Central memory CD8-positive, alpha-beta T cell (primary cell): ENCODE measurements around the gene ZNF525.
A peak's percentile ranks its signal among the peaks of the same experiment; 100 is the strongest.
"Not testable (repeated sequence)": the region's sequence is repeated elsewhere in the genome, so short reads cannot be mapped to it uniquely, and the experiment has no call there.

Experiments used
- ATAC-seq: fragments of 150-1000 bp; cut with Tn5 transposase; replicated peaks from 2 replicates; pipeline ENCODE4 v1.10.0; 2022; ENCODE audit warnings: mild to moderate bottlenecking, moderate FRiP score, moderate number of reproducible peaks; ENCODE audit not compliant: poor library complexity, severe bottlenecking; ENCODE audit errors: extremely low read depth
- DNase-seq, 2 donors: peaks; one replicate each; pipeline ENCODE4 v3.0.0; 2021; ENCODE audit warnings: low spot score in 2 of 2
- H3K27ac Mint-ChIP-seq: one replicate; pipeline ENCODE4 v1.8.0; 2022; ENCODE audit warnings: low read depth, mild to moderate bottlenecking, moderate library complexity, mixed read lengths
- H3K27me3 Mint-ChIP-seq: one replicate; pipeline ENCODE4 v1.8.0; 2022; ENCODE audit warnings: mixed read lengths
- H3K36me3 Mint-ChIP-seq: one replicate; pipeline ENCODE4 v1.8.0; 2022; ENCODE audit warnings: mild to moderate bottlenecking, moderate library complexity, mixed read lengths; ENCODE audit not compliant: insufficient read depth
- H3K4me1 Mint-ChIP-seq: one replicate; pipeline ENCODE4 v1.8.0; 2022; ENCODE audit warnings: mixed read lengths
- H3K4me3 Mint-ChIP-seq: one replicate; pipeline ENCODE4 v1.8.0; 2022; ENCODE audit warnings: mild to moderate bottlenecking, moderate library complexity, mixed read lengths
- H3K9me3 Mint-ChIP-seq: one replicate; pipeline ENCODE4 v1.8.0; 2022; ENCODE audit warnings: mixed read lengths

The ZNF525 gene

DNA sequence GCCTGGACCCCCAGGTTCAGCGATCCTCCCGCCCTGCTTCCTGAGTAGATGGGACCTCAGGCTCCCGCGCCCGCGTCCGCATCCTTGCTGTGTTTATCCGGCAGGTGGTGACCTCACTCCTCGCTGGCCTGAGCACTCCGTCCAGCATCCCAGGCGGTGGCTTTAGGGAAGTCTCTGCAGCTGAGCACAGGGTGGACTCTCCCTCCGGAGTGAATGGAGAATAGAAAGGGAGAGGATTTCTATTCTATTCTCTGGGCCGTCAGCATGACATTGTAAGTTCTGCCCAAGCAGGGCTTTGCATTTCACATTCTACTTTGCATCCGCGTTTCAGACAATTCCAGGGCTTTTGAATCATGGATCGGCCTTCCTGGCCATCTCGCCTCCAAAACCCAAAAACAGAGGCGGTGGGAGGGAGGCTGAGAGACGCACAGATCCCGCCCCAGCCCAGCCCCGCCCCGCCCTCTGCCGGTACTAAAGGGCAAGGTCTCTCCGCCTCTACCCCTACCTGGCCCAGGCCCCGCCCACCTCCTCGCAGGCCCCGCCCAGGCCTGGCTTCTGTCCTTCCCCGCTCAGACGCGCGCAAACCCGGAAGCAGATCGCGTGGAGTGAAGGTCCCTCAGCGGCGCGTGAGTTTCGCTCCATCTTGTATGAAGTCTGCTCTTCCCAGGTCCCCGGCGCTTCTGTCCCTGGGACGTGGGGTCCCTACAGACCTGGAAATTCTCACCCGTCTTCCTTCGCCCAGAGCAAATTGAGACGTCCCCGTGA lies at the start of gene ZNF525:
Gene ZNF525 (plus strand): TSS at position 572 of the 765 bp plus-strand sequence. CDS start 6,577 bp downstream, outside the sequence.
- Mint-ChIP-seq H3K36me3 (peaks cover 3% of the 10 kb centered on the region), H3K27me3 (no peaks in the 10 kb centered on the region), H3K4me3 (peak within 1 kb of the TSS; percentile 92), H3K4me1 (peaks cover 27% of the 10 kb centered on the region), H3K9me3 (no peaks in the 10 kb centered on the region), H3K27ac (peak within 1 kb of the TSS; percentile 81)
- DNase-seq (peak; percentile 95 to 97), ATAC-seq (peak; percentile 100)

DNA sequence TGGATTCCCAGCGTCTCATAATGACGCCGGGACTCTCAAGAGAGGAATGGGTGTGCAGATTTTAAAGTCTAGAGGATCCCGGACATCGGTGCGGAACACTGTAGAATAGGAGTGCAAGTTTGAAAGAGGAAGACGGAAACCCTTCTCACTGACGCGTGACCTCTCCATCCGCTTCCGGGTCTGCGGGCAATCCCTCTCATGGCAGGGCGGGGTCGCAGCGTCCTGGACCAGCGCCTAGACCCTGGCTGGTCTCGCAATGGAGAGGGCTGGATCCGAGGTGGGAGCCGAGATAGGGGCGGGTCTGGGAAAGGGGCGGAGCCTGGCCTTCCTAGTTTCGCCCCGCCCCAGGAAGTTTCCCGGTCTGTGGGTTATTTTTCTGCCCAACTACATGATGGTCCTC lies 36.5 kb upstream of the ZNF525 start:
- ATAC-seq: no peak
- Mint-ChIP-seq H3K4me3 (peak overlapping the region; percentile 13), H3K27me3 (peaks cover 43% of the 10 kb centered on the region), H3K36me3 (peaks cover 10% of the 10 kb centered on the region), H3K9me3 (peaks cover 12% of the 10 kb centered on the region), H3K27ac (no peak overlapping the region), H3K4me1 (peaks cover 7% of the 10 kb centered on the region)
- no peak for DNase-seq

DNA sequence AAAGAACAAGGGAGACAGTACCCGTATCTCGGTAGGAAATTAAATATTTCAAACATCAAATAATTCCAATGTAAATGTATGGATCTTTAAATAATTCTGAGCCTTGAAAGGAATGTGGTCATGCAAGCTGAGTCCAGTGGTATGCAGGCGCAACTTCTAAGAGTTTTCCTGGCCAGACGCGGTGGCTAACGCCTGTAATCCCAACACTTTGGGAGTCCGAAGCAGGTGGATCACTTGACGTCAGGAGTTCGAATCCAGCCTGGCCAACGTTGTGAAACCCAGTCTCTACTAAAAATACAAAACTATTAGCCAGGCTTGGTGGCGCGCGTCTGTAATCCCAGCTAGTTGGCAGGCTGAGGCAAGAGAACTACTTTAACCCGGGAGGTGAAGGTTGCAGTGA lies 33.0 kb upstream of the ZNF525 start:
- peaks cover 25% of the 10 kb centered on the region for H3K4me1 Mint-ChIP-seq
- H3K27me3 Mint-ChIP-seq: peaks cover 22% of the 10 kb centered on the region
- peak overlapping the region; percentile 82 for H3K4me3 Mint-ChIP-seq
- H3K36me3 Mint-ChIP-seq: peaks cover 12% of the 10 kb centered on the region
- peaks cover 5% of the 10 kb centered on the region for H3K9me3 Mint-ChIP-seq
- ATAC-seq (no peak), DNase-seq (no peak)
- H3K27ac Mint-ChIP-seq: no peak overlapping the region

- ATAC-seq (peak; percentile 26), DNase-seq (no peak)
- Mint-ChIP-seq H3K36me3 (peaks cover 12% of the 10 kb centered on the region), H3K27ac (peak overlapping the region; percentile 92), H3K27me3 (peaks cover 17% of the 10 kb centered on the region), H3K9me3 (peaks cover 5% of the 10 kb centered on the region), H3K4me1 (peaks cover 25% of the 10 kb centered on the region), H3K4me3 (peak overlapping the region; percentile 82)
These were observed 32.4 kb upstream of the ZNF525 start for GRCh38 chr19:53333066-53333462.

GRCh38 chr19:53333463-53334449 lies 31.7 kb upstream of the ZNF525 start, which contains the start of gene ZNF845:
Gene ZNF845, plus strand, starts transcription at chr19:53333749. Its CDS starts 7,559 bp downstream, at chr19:53341308.
- peaks cover 10% of the 10 kb centered on the region for H3K27me3 Mint-ChIP-seq
- peaks cover 1% of the 10 kb centered on the region for H3K9me3 Mint-ChIP-seq
- peak; percentile 97 to 99 for DNase-seq
- H3K36me3 Mint-ChIP-seq: peaks cover 12% of the 10 kb centered on the region
- peaks cover 28% of the 10 kb centered on the region for H3K4me1 Mint-ChIP-seq
- peak; percentile 98 for ATAC-seq
- peak within 1 kb of the TSS; percentile 92 for H3K27ac Mint-ChIP-seq
- H3K4me3 Mint-ChIP-seq: peak within 1 kb of the TSS; percentile 82

DNA sequence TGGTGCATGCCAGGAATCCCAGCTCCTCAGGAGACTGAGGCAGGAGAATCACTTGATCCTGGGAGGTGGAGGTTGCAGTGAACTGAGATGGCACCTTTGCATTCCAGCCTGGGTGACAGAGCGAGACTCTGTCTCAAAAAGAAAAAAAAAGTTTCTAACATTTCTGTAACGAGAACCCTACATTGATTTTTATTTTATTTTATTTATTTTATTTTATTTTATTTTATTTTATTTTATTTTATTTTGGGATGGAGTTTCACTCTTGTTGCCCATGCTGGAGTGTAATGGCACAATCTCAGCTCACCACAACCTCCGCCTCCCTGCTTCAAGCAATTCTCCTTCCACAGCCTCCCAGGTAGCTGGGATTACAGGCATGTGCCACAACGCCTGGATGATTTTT lies 21.1 kb upstream of the ZNF525 start:
- peaks cover 19% of the 10 kb centered on the region for H3K9me3 Mint-ChIP-seq
- ATAC-seq, H3K27ac Mint-ChIP-seq, H3K4me3 Mint-ChIP-seq, DNase-seq, H3K27me3 Mint-ChIP-seq: not testable (repeated sequence)
- H3K36me3 Mint-ChIP-seq: peaks cover 69% of the 10 kb centered on the region
- peaks cover 13% of the 10 kb centered on the region for H3K4me1 Mint-ChIP-seq

DNA sequence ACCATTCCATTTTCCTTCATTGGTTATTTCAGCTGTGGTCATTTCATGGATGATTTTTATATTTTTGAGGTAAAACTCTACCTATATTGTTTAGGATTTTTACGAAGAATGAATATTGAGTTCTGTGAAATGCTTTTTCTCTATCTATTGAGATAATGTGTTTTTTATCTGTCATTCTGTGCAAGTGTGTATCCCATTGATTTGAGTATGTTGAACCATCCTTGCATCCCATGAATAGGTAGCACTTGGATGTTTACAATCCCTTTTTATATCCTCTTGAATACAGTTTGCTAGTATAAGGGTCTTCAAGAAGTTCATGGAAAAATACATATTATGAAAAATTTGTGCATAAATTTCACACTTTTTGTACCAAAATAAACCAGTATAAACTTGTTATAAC lies 9.8 kb upstream of the ZNF525 start:
- H3K36me3 Mint-ChIP-seq: peaks cover 20% of the 10 kb centered on the region
- peaks cover 21% of the 10 kb centered on the region for H3K9me3 Mint-ChIP-seq

DNA sequence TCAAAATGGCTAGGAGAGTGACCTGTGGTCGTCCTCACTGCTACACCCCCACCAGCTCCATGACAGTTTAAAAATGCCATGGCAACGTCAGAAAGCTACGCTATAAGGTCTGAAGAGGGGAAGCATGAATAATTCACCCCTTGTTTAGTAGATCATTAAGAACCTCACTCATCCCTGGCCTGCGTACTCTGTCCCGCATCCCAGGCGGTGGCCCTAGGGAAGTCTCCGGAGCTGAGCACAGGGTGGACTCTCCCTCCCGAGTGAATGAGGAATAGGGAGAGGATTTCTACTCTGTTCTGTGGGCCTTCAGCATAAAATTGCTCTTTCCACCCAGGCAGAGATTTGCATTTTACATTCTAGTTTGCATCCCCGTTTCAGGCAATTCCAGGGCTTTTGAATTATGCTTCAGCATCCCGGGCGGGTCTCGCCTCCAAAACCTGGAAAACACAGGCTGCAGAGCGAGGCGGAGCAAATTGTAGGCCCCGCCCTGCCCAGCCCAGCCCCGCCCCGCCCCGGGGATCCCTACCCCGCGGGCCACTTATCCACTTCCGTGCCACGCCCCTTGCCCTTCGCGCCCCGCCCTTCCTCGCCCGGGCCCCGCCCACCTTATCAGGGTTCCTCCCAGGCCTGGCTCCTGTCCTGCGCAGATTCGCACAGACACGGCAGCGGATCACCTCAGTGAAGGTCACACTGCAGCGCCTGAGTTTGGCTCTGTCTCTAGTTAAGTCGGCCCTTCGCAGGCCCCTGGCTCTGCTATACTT lies 7.5 kb upstream of the ZNF525 start:
- no peak for DNase-seq
- Mint-ChIP-seq H3K4me3 (no peak overlapping the region), H3K4me1 (no peaks in the 10 kb centered on the region), H3K36me3 (peaks cover 6% of the 10 kb centered on the region), H3K9me3 (peaks cover 6% of the 10 kb centered on the region), H3K27ac (no peak overlapping the region), H3K27me3 (no peaks in the 10 kb centered on the region)
- ATAC-seq: no peak

More for the DNA sequence above, 9.8 kb upstream of the ZNF525 start:
- Mint-ChIP-seq H3K27me3 (no peaks in the 10 kb centered on the region), H3K27ac (no peak overlapping the region), H3K4me1 (no peaks in the 10 kb centered on the region), H3K4me3 (no peak overlapping the region)
- DNase-seq (no peak), ATAC-seq (no peak)

GRCh38 chr19:53360056-53360455 lies 5.4 kb upstream of the ZNF525 start:
- not testable (repeated sequence) for H3K27ac Mint-ChIP-seq, H3K4me1 Mint-ChIP-seq, H3K9me3 Mint-ChIP-seq, H3K27me3 Mint-ChIP-seq, DNase-seq, ATAC-seq, H3K36me3 Mint-ChIP-seq, H3K4me3 Mint-ChIP-seq

DNA sequence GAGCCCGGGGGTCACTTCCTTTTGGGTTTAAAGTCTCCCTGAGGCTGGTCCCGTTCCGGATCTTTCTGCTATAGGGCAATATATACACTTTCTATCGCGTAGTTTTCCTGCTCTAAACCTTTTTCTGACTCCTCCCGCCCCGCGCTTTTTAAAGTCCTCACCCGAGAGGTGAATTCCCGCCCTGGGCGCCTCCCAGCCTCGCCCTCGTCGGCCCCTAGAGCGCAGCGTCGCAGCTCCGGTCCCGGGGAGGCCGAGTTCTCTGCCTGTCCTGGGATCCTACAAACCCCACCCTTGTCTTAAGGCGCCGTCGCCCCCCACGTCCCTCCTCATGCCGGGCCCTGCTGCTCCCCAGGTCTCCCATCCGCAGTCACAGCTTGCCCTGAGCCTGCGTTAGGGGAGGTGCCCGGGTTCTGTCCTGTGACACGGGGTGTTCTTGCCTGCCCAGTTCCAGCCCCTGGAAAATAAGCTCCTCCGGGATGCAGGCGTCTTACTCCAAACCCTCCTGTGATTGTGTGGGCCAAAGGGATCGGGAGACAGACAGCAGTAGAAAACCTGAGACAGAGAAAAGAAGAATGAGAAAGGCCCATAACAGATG lies 491 bp downstream of the ZNF525 start:
- Mint-ChIP-seq H3K27ac (peak overlapping the region; percentile 81), H3K9me3 (no peaks in the 10 kb centered on the region), H3K27me3 (no peaks in the 10 kb centered on the region)

GRCh38 chr19:53372196-53372595 lies 6.7 kb downstream of the ZNF525 start:
- Mint-ChIP-seq H3K36me3 (peaks cover 32% of the 10 kb centered on the region), H3K27me3 (no peaks in the 10 kb centered on the region), H3K4me1 (peaks cover 30% of the 10 kb centered on the region), H3K4me3 (no peak overlapping the region), H3K27ac (no peak overlapping the region), H3K9me3 (peaks cover 6% of the 10 kb centered on the region)
- ATAC-seq: no peak
- no peak for DNase-seq

More for the DNA sequence above, 491 bp downstream of the ZNF525 start:
- DNase-seq: no peak
- Mint-ChIP-seq H3K4me3 (peak overlapping the region; percentile 92), H3K4me1 (peaks cover 31% of the 10 kb centered on the region), H3K36me3 (peaks cover 6% of the 10 kb centered on the region)
- peak; percentile 27 for ATAC-seq
